HG02610 (cell line): ENCODE data around the gene TENM4.

Experiments used
- ATAC-seq: cut with Tn5 transposase; IDR thresholded peaks from one replicate; pipeline ENCODE4 v1.9.1; 2021; ENCODE audit warnings: mild to moderate bottlenecking, moderate library complexity; ENCODE audit not compliant: unreplicated experiment

TENM4 gene

DNA sequence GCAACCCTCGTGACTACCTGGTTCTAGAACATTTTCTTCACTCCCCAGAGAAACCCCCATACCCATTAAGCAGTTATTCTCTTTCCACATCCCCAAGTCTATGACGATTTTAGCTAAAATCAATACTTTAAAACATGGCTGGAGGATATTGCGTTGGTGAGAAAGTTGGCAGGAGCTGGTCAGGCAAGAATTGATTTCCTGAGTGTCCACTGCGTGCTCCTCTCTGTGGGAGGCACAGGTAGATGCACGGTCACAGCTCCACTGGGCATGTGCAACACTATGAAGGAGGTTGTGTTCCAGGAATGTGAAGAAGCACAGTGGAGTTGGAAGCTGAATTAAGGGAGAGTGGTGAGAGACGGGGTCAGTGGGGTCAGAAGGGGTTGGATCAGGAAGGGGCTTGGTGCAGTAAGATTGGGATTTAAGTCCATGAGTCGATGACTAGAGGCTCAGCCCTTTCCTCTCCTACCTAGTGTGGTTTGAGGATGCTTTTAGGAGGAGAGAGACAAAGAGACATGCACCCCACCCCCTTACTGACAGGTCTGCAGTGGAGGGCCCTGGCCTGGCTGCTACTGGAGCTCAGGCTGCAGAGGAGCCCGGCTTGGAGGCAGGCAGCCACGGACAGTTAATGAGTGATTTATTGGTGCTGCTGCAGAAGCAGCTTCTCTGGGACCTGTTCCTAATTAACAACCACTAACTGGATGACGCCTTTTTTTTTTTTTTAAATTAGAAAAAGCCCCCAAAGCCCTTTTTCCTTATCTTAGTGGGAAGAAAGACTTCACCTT lies 395.6 kb downstream of the TENM4 start:
- ATAC-seq = no peak

DNA sequence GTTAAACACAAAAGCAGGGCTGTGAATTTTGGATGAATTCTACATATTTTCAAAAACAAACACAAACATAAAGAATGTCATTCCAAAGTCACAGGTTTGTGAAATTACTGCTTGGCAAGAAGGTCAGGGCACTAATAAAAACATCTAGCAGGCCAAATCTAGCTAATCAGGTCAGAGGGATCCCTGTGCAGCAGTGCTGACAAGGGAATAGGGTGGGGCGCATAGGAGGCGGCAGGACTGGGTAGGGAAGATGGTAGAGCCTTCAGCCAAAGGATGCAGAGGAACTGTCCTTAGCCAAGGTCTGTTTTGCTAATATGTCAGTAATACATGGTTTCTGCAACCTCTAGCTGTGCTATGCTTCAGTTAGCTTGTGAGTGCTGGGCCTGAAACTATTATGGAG lies 396.6 kb downstream of the TENM4 start:
- no peak for ATAC-seq

DNA sequence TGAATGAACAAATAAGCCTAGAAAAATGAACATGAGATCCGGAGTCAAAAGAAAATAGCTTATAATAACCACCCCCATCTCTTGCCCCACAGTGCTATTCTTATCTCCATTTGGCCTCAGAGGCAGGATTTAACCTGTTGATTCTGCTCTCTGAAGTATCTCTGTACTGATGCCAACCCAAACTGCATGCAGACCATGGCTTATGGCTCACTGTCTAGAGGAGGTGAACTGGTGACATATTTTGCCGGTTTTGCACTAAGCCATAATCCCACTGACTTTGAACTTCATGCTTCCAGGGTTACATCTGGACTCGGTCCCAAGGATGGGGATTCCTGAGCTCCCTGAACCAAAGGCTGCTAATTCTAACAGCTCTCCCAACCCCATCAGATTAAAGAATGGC lies 397.1 kb downstream of the TENM4 start:
- no peak for ATAC-seq

DNA sequence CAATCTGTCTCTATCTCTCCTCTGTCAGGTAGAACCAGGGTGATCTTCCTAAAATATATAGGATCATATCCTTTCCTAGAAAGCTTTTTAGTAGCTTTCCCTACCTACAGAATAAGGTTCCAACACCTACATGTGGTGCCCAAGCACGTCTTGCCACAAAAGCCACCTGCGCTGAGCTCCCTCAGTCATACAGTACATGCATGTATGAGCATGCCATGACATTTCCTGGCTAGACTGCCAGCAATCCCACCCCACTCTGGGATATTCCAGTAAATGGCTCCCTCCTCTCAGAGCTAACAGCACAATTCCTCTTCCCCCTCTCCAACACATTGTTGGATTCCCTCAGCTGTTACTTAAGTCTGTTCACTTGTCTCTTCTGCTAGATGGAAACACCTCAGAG lies 398.0 kb downstream of the TENM4 start:
- ATAC-seq = no peak

DNA sequence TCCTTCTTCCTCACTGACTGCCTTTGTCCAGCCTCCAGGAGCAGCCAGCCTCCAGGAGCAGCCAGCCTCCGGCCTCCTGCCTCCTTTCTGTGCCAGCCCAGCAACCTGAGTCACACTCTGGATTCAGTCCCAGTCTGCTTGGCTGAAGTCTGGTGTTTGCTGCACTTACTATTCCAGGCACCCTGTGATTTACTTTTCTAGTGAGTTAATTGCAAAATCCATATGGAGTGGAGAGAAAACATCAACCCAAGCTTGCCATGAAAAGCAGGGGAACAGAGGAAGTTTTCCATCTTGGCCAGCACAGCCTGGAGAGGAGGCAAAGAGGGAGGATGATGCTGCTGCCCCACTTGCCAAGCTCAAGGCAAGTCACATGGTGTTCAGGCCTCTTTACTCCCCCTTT lies 400.5 kb downstream of the TENM4 start:
- no peak for ATAC-seq

DNA sequence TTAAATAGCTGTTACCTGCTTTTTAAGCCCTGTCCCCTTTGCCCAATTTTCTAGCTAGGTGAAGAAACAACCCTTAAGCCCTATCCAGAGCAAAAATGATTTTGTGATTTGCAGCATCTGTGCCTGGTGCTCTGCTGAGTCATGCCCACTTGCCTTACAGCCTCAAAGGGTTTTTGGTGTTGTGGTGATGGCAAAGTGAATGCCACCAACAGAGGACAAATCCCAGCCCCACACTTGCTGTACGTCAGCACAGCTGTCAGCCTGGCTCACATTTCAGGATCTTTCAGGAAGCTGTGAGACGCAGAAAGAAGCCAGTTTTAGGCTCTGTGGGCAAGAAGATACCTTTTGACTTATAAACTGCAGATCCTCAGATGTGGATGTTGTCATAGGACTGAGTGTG lies 401.7 kb downstream of the TENM4 start:
- no peak for ATAC-seq

DNA sequence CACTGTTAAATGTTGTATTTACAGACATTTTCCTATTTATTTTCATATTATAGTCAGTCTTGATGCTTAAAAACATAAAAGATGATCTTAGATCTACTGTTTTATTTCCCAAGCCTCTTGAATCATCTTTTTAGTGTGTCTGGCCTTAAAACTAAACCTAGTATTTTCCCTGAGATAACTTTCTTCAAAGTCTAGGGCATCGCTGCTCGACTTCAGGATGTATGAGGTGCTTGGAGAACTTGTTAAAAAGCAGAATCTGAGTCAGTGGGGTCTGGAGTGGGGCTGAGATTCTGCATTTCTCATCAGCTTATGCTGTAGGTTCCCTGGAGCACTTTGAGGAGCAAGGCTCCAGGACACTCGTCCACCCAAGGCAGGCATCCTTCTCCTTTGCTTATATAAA lies 404.9 kb downstream of the TENM4 start:
- ATAC-seq = no peak

DNA sequence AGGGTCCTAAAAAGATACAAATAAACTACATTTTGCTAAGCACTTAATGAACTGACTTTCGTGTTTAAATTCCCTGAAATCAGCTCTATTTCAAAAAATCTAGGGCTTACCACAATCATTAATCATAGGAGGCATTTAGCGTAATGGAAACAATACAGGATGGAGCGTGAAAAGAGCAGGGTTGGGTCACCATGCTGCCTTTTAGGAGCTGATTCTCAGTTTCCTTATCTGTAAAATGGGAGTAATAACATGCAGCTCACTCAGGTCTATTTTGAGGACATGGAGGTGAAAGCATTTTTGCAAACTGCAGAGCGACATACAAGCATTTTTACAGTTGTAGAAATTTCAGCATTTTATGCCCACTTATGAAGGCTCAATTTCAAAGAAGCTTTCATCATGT lies 407.0 kb downstream of the TENM4 start:
- ATAC-seq = no peak

DNA sequence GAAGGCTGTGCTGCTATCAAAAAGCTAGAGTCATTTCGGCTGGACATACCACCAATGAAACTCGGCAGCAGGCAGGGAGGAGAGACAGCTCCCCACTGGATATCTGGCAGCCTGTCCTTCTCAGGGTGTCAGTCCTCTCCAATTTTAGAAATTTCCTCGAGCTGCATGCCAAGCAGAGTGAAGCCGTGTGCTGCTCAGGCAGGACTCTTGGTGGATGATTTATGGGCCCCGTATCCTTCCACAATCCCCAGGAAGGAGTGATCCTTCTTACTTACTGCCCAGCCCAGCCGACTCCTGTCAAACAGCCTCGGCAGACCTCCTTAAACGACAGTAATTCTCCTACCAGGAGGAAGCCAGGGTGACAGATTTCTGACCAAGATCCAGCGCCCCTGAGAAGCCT lies 410.4 kb downstream of the TENM4 start:
- ATAC-seq = no peak

DNA sequence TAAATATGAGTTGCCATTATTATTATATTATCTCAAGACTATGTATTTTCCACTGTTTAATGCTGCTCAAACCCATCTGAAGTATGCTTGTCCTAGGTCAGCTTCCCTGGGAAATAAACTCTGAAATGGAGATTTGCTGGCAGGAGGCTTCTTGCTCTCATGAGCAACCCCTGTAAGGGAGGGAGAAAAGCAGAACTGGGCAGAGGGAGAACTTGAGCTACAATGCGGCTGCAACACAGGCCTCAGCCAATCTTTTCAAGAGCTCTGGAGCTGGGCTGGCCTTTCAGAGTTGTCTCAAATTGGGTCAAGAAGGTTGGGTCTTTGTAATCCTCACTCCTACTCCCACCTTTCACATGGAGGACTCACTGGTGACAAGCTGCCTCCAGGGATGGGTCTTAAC lies 412.6 kb downstream of the TENM4 start:
- no peak for ATAC-seq

DNA sequence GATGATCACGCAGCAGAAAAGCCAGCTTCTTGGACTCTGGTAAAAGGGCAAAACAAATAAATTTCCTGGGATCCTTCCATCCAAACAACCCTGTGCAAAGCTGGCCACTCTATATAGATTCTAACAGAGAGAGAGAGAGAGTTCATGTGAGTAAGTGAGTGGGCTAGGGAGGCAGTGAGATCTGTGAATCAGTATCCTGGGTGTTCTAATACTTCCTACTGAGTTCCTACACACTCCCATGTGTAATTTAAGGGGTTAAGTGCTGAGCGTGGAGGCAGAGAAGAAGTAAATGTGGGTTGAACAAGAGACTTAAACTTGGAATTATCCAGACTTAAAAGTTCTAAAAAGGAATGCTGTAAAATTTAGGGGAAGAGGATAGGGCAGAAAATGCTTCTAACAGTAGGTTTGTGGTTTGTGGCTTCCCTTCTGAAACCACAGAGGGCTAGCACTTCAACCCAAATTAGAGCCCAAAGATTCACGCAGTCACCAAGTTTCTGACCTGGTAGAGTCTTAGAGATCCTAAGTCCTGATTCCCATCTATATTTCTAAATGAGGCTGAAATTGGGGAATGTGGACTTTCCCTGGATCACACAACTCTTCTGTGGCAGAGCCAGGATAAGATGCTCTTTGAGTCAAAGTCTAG lies 413.9 kb downstream of the TENM4 start:
- ATAC-seq = no peak

DNA sequence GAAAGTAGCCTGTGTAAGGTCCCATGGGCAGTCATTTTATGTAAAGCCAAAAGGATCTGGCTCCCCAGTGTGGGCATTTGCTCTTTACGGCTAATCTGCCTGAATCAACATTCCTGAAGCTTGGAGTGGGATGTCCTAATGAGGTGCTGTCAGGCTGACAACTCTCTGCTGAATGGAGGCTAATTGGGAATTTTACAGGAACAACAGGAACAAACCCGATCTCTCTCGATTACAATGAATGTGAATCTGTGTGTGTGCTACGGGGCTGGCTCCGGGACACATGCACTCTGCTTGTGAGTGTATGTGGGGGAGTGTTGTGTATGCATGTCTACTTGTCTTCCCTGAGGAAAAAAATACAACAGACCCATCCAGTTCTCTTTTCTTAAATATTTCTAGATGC lies 415.2 kb downstream of the TENM4 start:
- no peak for ATAC-seq

DNA sequence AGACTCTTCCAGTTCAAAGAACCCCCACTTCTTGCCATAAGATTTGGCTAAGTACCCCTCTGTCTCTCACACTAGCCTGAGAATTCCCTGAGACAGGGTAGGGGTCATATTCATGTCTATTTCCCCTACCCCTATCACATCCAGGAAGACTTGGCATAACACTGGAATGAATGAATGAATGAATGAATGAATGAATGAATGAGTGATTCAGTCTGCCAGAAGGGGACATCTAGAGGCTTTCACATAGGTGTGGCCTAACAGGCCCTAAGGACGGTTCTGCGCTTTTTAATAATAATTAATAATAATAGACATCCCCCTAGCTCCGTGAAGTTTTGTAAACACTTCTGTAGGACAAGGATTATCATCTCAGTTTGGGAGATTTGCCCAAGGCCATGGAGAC lies 415.7 kb downstream of the TENM4 start:
- no peak for ATAC-seq

DNA sequence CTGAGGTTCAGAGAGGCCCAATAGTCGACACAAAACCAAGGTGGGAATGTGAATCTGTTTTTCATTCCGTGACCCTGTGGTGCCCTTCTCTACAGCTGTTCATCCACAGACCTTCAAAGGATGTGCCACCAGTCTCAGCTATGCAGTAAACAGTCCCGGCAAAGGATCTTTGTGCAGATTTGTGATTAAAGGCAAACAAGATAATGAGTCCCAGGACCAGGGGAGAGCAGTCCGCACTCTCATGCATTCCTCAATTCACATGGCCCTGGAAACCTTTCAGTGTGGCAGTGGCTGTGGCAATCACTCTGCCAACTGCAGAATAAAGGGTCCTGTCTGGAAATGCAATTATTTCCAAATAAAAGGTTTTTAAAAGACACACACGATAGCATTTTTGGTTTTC lies 418.6 kb downstream of the TENM4 start:
- no peak for ATAC-seq

DNA sequence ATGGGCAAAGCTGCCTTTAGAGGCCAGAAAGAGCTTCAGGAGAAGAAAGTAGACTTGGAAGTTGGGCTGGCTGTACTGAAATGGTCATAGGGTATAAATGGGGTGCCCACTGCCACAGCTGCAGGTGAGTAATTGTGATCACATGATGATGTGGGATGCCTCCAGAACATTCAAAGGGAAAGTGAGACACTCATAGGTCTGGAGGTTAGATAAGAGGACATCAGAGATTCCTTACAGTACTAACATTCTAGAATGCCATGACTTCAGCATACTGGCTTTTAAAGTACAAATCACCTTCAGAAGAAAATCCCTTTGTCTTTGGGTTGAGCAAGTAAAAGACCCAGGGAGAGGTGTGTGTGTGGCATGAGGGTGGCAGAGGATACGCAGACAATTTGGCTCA lies 419.2 kb downstream of the TENM4 start:
- no peak for ATAC-seq

DNA sequence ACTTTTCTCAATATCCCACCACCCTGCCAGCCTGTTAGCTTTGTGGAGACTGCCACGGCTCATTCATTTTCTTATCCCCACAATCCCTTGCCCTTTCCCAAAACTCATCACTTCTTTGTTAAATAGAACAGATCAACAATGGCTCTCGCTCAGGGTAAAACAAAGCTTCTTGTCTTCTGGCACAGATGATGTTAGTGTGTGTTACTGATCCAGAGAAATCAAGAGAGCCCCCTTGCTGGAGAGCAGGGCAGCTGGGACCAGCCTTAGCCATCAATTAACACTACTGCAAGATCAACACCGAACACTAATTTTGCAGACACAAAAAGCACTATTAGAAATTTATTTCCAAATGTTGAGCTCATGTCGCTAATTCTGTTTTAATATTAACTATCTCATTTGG lies 420.9 kb downstream of the TENM4 start:
- no peak for ATAC-seq

DNA sequence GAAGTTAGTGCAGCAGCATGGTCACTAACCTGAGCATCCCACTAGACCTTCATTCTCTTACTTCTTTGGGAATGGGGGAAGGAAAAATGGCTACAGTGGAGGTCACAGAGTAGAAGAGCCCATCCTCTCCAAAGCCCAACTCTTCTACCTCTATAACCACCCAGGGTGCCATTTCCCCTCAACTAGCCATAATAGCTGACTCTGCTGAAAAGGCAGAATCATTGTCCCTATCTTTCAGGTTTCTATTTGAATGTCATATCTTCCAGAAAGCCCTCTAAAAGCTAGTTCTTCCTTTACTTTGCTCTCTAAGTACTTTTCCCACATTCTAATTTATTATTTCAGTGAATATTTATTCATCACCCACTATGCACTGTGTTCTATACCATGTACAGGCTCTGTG lies 421.6 kb downstream of the TENM4 start:
- no peak for ATAC-seq

DNA sequence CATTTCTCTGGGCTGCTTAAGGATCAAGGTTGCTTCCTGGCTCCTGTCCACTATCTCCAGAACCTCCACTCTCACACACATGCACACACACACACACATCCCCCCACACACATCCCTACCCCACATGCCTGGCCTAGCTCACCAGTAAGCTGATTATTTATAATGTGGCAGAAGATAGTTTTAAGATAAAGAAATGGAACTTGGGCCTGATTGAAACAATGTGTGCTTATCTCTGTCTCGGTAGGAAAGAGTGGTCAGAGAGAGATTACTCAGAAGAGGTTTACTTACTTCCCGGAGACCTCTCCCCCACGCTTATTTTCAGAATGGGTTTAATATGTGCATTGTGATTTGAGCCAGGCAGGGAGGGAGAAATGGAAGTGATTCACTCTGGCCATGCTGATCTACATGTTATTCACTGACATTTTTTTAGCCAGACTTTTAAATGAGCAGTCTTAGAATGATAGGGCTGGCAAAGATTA lies 422.4 kb downstream of the TENM4 start:
- no peak for ATAC-seq

DNA sequence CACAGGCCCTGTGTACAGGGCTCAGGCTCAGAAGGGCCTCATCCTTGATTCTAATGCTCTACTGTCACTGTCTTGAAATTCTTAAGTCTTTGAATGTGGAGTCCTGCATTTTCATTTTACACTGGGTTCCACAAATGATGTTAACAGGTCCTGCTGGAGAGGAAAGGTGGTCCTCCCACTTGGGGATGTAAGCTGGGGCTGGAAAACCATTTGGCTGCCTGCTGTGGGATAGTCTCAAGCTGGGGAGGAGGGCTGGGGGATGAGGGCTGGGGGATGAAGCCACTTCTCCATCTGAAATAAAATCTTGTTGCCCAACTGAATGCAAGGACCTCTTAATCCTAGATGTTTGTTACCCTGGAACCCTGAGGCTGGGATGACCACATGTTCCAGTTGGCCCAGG lies 423.0 kb downstream of the TENM4 start:
- no peak for ATAC-seq

DNA sequence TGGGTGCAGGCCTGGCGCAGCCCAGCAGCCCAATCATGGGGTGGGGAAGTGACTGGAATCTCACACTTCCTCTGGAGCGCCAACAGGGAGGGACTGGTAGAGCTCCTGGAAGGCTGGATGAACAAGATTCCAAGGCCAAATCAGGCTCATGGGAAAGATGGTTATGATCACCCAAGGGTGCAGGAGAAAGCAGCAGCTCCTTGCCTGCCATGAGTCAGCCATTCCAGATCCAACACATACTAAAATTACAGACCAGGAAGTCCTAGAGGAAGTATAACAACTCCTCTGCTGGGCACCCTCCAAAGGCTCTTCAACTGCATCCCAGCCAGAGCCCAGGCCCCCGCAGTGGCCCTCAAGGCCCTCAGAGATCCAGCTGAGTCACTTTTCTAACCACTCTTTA lies 427.3 kb downstream of the TENM4 start:
- ATAC-seq = no peak

DNA sequence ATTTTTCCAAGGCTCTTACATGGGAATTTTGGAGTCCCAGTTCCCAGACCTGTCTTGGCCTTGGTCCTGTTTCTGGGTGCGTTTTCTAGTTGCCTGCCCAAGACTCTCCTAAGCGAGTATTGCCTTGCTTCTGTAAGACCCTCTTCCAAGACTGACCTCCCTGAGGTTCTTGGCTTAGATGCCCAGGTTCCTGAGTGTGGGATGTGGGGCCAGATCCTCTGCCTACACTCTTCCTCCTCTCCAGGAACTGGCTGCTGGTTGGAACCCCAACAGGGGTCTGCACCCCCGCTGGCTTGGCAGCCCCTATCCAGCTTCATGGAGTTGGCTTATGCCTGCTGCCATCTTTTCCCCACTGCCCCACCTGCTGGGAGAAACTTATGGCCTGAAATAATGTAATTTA lies 429.5 kb downstream of the TENM4 start:
- no peak for ATAC-seq

DNA sequence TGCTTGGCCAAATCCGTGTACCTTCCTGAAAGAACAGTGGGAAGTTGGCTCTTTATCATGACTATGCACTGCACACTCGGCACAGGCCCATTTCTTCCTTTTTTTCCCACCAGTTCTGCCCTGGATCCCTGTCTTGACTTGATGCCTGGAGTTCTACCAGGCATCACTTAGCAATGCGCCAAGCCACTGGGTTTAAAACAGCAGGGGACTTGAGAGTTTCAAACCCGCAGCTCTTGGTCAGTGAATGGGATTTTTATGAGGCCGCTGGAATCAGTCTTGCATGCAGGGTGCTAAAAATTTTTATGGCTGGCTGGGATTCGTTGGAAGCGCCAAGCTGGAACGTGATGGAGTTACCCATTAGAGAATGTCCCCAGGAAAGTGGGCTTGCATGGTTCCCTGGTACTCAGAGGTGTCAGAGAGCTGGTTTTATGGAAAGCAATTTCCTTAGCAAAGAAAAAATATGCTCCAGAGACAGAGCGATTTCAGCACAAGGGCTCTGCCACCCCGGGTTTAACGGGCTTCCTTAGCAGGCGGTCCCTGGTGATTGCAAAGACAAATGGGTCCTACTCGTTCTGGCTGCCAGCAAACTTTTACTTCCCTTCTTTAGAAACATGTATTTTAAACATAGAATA lies 432.9 kb downstream of the TENM4 start:
- no peak for ATAC-seq
